Mucosa of descending colon (tissue), 3 donors: ENCODE measurements around the gene PIM2. TPM values are rescaled to one million over a fixed set of nuclear protein-coding genes. Genes with fewer than 3 reads are reported as not detected.

ENCODE experiments used
- ATAC-seq: fragments of 200-7000 bp; cut with Tn5 transposase; one replicate; pipeline ENCODE4 v1.9.1; 2020; ENCODE audit warnings: mild to moderate bottlenecking, moderate library complexity
- DNase-seq, 3 donors: peaks; one replicate each; pipeline ENCODE4 v3.0.0-alpha.2; 2020
- H3K36me3 ChIP-seq: fragments of 200-600 bp; one replicate; pipeline ENCODE4 v1.8.0; 2021; ENCODE audit warnings: low read depth, mild to moderate bottlenecking
- H3K4me1 ChIP-seq: fragments of 200-600 bp; one replicate; pipeline ENCODE4 v1.8.0; 2021; ENCODE audit warnings: low read depth, mild to moderate bottlenecking
- H3K4me3 ChIP-seq: fragments of 200-600 bp; one replicate; pipeline ENCODE4 v1.8.0; 2021; ENCODE audit warnings: mild to moderate bottlenecking
- H3K9me3 ChIP-seq: fragments of 200-600 bp; one replicate; pipeline ENCODE4 v1.8.0; 2021; ENCODE audit warnings: mild to moderate bottlenecking
- intact Hi-C, 2 donors: fragments of 100-400 bp; cut with DNase I in 1 of 2; cut with micrococcal nuclease in 1 of 2; formaldehyde crosslinking; loops; one replicate each; pipeline versions ENCODE4 v1.11.0 to v1.11.1; 2022; cut with DNase I, micrococcal nuclease
- total RNA-seq, 3 donors: library from RNA; stranded (reverse); fragmentation: NEBNext Ultra II Directional in 2 of 3; extraction: Animal tissue kit (Norgen Biotek cat#: 25700) in 2 of 3; gene quantifications; one replicate each; pipeline versions ENCODE4 v1.2.1 to v1.2.4, GENCODE V29; 2021 to 2023
- TF ChIP-seq, protein P1 (sequence below): fragments of 200-600 bp; IDR thresholded peaks from one replicate; pipeline ENCODE4 v1.8.0; 2022; ENCODE audit warnings: antibody characterized with exemption, mild to moderate bottlenecking
- donor health status: DM: no; HTN: no; CAD: no; lungs with moderate emphysema.
- donor health status: DM: no; HTN: no; CAD: no.
- donor health status: DM: no; HTN: yes; CAD: no.

The PIM2 gene
- total RNA-seq, 3 donors from 2014 or later: 10.5 to 30.0 (median 20.5) TPM

DNA sequence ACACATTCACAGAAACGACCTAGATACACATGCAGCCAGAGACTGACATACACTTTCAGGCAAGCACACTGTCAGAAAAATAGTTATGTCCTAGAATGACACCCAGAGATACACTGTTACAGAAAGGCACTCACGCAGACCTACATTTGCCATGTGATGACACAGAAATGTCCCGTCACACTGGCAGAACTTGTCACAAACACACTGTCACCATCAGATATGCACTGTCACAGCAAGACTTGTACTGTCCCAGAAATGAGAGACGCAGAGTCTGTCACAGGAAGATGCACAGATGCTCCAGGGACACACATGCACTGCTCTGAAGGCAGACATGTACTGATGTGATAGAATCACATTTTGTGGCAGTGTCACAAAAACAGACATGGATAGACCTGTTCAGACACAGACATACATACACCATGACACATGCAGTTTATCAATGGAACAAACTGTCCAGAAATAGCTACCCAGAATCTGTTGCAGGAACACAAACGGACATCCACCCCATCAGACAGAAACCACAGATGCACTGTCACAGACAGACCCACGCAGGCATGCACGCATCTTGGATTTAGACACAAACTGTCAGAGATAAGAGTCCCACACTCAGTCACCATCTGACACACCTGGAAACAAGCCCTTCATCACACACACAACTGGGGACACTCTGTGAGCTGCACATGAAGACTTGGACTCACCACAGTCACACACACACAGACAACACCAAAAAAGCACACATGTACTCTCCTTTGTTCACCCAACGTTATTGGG, 1.3 kb upstream of the PIM2 start:
- Histone ChIP-seq H3K9me3 (no peaks in the 10 kb centered on the region), H3K4me3 (no peak overlapping the region), H3K4me1 (no peaks in the 10 kb centered on the region), H3K36me3 (no peaks in the 10 kb centered on the region)
- ATAC-seq: no peak
- TF ChIP-seq, protein P1, sequence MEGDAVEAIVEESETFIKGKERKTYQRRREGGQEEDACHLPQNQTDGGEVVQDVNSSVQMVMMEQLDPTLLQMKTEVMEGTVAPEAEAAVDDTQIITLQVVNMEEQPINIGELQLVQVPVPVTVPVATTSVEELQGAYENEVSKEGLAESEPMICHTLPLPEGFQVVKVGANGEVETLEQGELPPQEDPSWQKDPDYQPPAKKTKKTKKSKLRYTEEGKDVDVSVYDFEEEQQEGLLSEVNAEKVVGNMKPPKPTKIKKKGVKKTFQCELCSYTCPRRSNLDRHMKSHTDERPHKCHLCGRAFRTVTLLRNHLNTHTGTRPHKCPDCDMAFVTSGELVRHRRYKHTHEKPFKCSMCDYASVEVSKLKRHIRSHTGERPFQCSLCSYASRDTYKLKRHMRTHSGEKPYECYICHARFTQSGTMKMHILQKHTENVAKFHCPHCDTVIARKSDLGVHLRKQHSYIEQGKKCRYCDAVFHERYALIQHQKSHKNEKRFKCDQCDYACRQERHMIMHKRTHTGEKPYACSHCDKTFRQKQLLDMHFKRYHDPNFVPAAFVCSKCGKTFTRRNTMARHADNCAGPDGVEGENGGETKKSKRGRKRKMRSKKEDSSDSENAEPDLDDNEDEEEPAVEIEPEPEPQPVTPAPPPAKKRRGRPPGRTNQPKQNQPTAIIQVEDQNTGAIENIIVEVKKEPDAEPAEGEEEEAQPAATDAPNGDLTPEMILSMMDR: no peak
- intact Hi-C loops: no loop called here
- no peak for DNase-seq

DNA sequence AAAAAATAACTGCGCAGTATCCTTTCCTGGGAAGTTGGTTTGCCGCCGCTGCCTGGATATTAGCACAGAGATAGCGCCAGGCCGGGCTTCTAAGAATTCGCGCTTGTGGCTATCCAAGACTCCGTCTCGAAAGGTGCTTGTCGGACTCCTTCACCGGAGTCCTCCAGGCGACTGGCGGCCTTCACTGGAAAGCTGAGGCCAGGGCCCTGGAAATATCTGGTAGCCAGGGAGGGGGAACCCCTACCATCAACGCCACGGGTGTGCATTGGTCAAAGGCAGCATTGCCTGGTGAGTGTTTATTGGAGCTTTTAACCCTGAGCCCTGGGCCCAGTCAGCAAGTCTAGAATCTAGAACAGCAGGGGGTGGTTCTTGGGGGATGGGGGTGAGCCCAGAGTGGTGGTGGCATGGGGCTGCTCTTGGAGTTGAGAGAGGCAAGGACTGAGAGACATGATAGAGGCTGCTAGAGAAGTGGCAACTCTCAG, 577 bp upstream of the PIM2 start:
- TF ChIP-seq, protein P1: no peak
- ATAC-seq: peak; percentile 3
- Histone ChIP-seq H3K4me3 (no peak overlapping the region), H3K9me3 (no peaks in the 10 kb centered on the region), H3K36me3 (no peaks in the 10 kb centered on the region), H3K4me1 (no peaks in the 10 kb centered on the region)
- intact Hi-C loops: no loop called here
- no peak for DNase-seq

DNA sequence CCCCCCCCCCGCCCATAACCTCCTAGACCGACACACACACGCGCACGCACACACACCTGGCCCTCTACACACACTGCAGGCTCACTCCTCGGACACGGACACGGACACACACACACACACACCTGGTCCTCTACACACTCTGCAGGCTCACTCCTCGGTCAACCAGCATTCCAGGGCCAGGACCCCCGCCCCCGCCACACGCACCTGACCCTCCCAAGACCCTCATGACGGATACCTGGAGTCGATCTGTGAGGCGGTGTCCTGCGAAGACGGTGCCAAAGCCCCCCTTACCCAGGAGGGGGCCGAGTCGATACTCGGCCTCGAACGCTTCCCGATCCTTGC, 552 bp downstream of the PIM2 start:
- DNase-seq (peak in 1 of 3 donors; percentile 59), ATAC-seq (no peak)
- intact Hi-C loops: no loop called here
- peak overlapping the region; percentile 38 for H3K4me3 ChIP-seq
- TF ChIP-seq, protein P1: no peak
- no peaks in the 10 kb centered on the region for H3K4me1 ChIP-seq
- H3K9me3 ChIP-seq: no peaks in the 10 kb centered on the region
- no peaks in the 10 kb centered on the region for H3K36me3 ChIP-seq

DNA sequence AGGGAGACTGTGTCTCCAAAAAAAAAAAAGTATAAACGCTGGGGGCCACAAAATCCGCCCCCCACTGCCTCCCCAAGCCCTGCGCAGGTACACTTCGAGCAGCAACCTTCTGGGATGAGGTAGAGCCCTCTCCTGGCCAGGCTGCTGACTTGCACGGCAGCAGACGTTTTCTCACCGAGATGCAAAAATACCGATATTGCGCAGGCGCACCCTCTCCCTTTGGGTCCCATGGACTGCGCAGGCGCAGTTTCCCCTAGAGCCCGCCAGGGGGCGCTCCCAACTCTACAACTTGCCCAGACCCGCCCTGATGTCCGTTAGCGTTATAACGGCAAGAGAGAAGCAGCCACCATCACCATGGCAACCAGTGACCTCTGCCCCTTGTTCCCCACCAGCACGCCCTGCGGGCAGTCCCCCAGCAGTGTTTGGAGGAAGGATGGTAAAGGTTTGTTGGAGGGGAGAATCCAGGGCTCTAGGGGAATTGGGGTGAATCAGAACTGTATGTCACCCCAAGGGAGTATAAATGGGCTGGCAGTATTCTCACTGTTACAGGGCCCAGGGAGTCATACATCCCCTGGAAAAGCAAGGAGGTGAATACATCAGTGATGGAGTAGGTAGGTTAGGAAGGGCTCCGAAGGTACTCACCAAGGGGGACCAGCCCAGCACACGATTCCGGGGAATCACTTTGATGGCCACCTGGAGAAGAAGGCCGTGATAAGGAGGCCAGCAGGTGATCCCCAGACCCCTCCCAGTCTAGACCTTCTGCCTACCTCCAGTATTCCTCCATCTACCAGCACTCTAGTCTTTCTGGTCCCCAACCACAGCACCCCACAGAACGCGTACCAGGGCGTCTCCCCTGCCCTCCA, 1.5 kb downstream of the PIM2 start:
- intact Hi-C loops: no loop called here
- Histone ChIP-seq H3K4me1 (no peaks in the 10 kb centered on the region), H3K36me3 (no peaks in the 10 kb centered on the region), H3K4me3 (no peak overlapping the region), H3K9me3 (no peaks in the 10 kb centered on the region)
- ATAC-seq (peak; percentile 80), DNase-seq (peak; percentile 92 to 94 (median 92))
- TF ChIP-seq, protein P1: peak; percentile 86

DNA sequence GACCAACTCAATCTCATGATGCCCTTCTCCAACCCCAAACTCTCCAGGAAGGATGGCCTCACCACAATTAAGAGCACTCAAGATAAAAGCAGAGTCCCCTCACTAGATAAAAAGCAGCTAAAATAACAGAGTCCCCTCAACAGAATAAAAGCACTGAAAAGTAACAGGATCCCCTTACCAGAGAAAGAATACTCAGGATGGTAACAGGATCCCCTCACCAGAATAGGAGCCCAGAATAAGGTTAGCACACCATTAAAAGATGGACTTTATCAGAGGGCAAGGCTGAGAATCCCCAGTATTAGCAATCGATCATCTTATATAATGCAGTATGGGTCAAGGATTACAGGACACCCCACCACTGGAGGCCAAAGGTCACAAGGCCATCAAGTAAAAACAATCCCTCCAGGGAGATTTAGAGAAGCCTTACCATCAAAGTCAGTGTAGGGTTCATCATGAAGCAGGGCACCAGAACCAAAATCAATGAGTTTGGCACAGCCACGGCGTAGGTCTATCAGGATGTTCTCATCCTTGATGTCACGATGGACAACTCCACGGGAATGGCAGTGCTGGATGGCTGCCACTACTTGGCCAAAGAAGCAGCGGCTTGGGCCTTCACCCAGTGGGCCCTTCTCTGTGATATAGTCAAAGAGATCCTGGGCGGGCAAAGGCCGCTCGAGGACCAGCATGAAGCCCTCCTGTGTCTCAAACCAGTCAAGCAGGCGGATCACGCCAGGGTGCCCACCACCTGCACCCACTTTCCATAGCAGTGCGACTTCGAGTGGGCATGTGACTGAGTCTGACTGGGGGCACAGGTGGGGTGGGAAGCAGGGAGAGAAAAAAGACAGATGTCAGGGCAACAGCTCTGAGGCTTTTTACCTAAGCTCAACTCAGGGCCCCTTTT, 4.0 kb downstream of the PIM2 start:
- Histone ChIP-seq H3K4me3 (no peak overlapping the region), H3K36me3 (no peaks in the 10 kb centered on the region), H3K4me1 (no peaks in the 10 kb centered on the region), H3K9me3 (no peaks in the 10 kb centered on the region)
- ATAC-seq (no peak), DNase-seq (peak in 1 of 3 donors; percentile 40)
- TF ChIP-seq, protein P1: no peak
- intact Hi-C loops: no loop called here
